Measurements from ENCODE around the gene SNX19. TPM values are rescaled to one million over a fixed set of nuclear protein-coding genes. Genes with fewer than 3 reads are reported as not detected.

SNX19 gene
- polyA plus RNA-seq, 1 of the 3 experiments (the other 2 are of a cell fraction): 16.6 TPM

DNA sequence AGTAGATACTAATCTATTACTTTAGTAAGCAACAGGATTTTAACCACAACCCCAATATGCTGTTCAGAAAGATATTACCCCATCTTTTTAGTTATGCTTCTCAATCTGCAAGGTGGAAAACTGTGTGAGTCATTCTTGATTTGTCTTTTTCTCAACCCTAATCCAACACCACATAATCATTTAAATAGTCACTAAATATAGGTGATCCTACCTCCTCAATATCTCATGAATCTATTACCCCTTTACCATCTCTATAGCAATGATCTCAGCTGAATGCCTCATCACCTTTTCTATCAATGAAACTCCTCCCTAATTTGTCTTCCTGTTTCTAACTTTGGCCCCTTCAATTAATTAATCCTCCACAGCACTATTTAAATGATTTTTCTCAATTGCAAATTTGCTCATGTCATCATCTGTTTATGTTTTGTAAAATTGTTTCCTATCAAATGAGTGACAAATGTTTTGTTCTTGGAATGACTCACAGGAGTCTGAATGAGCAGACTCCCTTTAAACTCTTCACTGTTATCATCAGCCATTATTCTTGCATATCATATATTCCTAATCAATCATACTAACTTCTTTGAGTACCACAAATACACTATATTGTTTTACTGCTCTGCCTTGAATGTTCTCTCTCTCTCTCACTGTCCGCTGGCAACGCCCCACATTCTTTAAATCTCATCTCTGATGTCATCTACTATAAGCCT lies 26.1 kb downstream of the SNX19 start (continued):
- TF ChIP-seq, protein P1, sequence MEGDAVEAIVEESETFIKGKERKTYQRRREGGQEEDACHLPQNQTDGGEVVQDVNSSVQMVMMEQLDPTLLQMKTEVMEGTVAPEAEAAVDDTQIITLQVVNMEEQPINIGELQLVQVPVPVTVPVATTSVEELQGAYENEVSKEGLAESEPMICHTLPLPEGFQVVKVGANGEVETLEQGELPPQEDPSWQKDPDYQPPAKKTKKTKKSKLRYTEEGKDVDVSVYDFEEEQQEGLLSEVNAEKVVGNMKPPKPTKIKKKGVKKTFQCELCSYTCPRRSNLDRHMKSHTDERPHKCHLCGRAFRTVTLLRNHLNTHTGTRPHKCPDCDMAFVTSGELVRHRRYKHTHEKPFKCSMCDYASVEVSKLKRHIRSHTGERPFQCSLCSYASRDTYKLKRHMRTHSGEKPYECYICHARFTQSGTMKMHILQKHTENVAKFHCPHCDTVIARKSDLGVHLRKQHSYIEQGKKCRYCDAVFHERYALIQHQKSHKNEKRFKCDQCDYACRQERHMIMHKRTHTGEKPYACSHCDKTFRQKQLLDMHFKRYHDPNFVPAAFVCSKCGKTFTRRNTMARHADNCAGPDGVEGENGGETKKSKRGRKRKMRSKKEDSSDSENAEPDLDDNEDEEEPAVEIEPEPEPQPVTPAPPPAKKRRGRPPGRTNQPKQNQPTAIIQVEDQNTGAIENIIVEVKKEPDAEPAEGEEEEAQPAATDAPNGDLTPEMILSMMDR (IDR thresholded peaks at IDR 0.05): no peak
- TF ChIP-seq, protein P2, sequence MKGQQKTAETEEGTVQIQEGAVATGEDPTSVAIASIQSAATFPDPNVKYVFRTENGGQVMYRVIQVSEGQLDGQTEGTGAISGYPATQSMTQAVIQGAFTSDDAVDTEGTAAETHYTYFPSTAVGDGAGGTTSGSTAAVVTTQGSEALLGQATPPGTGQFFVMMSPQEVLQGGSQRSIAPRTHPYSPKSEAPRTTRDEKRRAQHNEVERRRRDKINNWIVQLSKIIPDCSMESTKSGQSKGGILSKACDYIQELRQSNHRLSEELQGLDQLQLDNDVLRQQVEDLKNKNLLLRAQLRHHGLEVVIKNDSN (IDR thresholded peaks at IDR 0.05; ENCODE audit: borderline replicate concordance, low read depth): no peak
- TF ChIP-seq, protein P3, sequence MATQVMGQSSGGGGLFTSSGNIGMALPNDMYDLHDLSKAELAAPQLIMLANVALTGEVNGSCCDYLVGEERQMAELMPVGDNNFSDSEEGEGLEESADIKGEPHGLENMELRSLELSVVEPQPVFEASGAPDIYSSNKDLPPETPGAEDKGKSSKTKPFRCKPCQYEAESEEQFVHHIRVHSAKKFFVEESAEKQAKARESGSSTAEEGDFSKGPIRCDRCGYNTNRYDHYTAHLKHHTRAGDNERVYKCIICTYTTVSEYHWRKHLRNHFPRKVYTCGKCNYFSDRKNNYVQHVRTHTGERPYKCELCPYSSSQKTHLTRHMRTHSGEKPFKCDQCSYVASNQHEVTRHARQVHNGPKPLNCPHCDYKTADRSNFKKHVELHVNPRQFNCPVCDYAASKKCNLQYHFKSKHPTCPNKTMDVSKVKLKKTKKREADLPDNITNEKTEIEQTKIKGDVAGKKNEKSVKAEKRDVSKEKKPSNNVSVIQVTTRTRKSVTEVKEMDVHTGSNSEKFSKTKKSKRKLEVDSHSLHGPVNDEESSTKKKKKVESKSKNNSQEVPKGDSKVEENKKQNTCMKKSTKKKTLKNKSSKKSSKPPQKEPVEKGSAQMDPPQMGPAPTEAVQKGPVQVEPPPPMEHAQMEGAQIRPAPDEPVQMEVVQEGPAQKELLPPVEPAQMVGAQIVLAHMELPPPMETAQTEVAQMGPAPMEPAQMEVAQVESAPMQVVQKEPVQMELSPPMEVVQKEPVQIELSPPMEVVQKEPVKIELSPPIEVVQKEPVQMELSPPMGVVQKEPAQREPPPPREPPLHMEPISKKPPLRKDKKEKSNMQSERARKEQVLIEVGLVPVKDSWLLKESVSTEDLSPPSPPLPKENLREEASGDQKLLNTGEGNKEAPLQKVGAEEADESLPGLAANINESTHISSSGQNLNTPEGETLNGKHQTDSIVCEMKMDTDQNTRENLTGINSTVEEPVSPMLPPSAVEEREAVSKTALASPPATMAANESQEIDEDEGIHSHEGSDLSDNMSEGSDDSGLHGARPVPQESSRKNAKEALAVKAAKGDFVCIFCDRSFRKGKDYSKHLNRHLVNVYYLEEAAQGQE (IDR thresholded peaks at IDR 0.05; ENCODE audit: low read depth, low read length): no peak
- no peak for TF ChIP-seq SMC3 (IDR thresholded peaks at IDR 0.05; ENCODE audit: low read depth, low read length)

DNA sequence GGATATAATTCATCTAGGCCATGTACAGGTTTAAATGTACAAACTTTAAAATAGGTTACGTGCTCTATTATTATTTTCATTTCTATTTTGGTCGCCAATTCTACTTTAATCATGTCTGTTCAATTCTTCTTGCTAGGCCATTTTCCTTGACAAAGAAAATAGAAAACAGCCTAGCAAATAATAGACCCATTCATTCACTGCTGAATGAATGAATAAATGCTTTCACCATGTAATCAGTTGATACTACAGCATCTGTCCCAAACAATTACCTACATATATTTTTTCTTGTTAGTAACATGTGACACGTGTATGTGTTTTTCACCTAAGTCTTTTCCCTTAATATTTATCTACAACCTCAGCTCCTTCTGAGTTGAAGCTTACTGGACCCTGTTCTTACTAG lies 27.5 kb downstream of the SNX19 start:
- Histone ChIP-seq H3K36me3 (replicated peaks in 1 of 2; ENCODE audit: control insufficient read depth in 1 of 2, insufficient read depth in 2 of 2, low read length in 1 of 2) (peaks cover 51 to 84% of the 10 kb centered on the region in 2 experiments), H3F3A (replicated peaks; ENCODE audit: insufficient read depth) (no peaks in the 10 kb centered on the region), H3K27me3 (ENCODE audit: insufficient read depth) (no peaks in the 10 kb centered on the region), H3K4me2 (no peak overlapping the region), H3K27ac (ENCODE audit: low read depth in 2 of 2, low read length in 1 of 2) (no peak overlapping the region), H3K4me1 (ENCODE audit: control insufficient read depth in 1 of 2, insufficient read depth in 2 of 2, low read depth in 1 of 2, low read length in 1 of 2) (no peaks in the 10 kb centered on the region), H2AFZ (ENCODE audit: low read depth) (no peak overlapping the region), H3K9me3 (no peaks in the 10 kb centered on the region), H3K79me2 (ENCODE audit: insufficient read depth) (peaks cover 1% of the 10 kb centered on the region; the same call in 1 of the 2 replicates), H3K9me2 (no peaks in the 10 kb centered on the region), H4K20me1 (ENCODE audit: insufficient read depth) (no peaks in the 10 kb centered on the region), H3K9ac (no peak overlapping the region), H3K4me3 (ENCODE audit: low read depth in 2 of 2, low read length in 1 of 2) (no peak overlapping the region)
- POLR2A ChIA-PET: no interaction called here
- WGBS (ENCODE audit: low lambda C conversion rate): 90% methylated on average over 3 of the region's 3 CpGs
- CTCF ChIA-PET: interaction anchor here (0.9 to 1.7 kb wide), 4 partner anchors 15 to 454 kb away, joined by 4 to 11 read pairs (median 6); partner anchors contain the start of gene SNX19
- no peak for DNase-seq
- TF ChIP-seq, protein P4, sequence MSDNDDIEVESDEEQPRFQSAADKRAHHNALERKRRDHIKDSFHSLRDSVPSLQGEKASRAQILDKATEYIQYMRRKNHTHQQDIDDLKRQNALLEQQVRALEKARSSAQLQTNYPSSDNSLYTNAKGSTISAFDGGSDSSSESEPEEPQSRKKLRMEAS (IDR thresholded peaks at IDR 0.05; ENCODE audit: low read depth): no peak
- no peak for TF ChIP-seq TEAD4 (IDR thresholded peaks at IDR 0.05; ENCODE audit: borderline replicate concordance, insufficient read depth)
- TF ChIP-seq, protein P5, sequence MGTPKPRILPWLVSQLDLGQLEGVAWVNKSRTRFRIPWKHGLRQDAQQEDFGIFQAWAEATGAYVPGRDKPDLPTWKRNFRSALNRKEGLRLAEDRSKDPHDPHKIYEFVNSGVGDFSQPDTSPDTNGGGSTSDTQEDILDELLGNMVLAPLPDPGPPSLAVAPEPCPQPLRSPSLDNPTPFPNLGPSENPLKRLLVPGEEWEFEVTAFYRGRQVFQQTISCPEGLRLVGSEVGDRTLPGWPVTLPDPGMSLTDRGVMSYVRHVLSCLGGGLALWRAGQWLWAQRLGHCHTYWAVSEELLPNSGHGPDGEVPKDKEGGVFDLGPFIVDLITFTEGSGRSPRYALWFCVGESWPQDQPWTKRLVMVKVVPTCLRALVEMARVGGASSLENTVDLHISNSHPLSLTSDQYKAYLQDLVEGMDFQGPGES (IDR thresholded peaks at IDR 0.05; ENCODE audit: low read depth, low read length): no peak
- TF ChIP-seq, protein P6, sequence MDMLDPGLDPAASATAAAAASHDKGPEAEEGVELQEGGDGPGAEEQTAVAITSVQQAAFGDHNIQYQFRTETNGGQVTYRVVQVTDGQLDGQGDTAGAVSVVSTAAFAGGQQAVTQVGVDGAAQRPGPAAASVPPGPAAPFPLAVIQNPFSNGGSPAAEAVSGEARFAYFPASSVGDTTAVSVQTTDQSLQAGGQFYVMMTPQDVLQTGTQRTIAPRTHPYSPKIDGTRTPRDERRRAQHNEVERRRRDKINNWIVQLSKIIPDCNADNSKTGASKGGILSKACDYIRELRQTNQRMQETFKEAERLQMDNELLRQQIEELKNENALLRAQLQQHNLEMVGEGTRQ (IDR thresholded peaks at IDR 0.05; ENCODE audit: borderline replicate concordance, low read depth, low read length): no peak
- TF ChIP-seq, protein P2 (IDR thresholded peaks at IDR 0.05; ENCODE audit: borderline replicate concordance, low read depth): no peak

Measured in SK-N-SH (cell line).